ENCODE results near the gene PJA1. TPM values are rescaled to one million over a fixed set of nuclear protein-coding genes. Genes with fewer than 3 reads are reported as not detected.

PJA1 gene
- total RNA-seq, 1 donor from 2014 or later: 37.8 TPM

DNA sequence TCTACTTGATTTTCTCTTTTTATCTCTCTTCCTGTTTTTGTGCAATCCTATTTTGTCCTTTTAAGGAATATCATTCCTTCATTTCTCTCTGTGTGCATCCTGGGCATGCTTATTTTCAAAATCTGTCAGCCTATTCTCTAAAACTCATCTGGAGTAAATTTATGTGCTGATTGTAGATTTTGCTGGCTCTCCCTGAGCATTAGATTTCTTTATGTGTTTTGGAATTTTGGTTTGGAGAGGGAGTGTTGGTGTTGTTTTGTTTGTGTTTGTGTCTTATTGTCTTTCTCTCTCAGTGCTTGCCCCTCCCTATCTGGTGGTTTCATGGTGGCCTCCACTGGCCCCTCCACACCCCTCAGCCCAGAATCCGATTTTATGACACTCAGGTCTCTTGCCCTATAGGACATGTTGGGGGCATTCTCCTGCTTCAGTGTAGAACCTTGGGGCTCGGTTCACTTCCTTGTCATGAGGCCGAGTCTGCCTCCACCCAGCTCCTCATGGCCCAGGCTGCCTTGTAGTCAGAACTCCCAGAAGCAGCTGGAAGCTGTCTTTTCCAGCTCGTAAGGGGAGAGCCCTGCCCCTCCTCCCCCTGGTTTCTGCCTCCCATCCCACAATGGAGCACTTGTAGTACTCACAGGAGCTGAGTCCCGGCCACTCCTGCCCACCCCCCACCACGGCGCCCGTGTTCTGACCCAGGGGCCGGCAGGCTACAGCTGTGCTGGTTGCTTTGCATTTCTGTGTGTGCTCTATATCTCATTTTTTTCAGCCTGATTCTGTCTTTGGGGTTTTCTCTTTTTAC, 24.5 kb upstream of the PJA1 start:
- H3K36me3 ChIP-seq (ENCODE audit: control insufficient read depth, insufficient read depth, low read length): no peaks in the 10 kb centered on the region
- DNase-seq (ENCODE audit: low read depth): no peak
- H3K4me3 ChIP-seq (ENCODE audit: low read depth, low read length): no peak overlapping the region
- TF ChIP-seq, protein P1, sequence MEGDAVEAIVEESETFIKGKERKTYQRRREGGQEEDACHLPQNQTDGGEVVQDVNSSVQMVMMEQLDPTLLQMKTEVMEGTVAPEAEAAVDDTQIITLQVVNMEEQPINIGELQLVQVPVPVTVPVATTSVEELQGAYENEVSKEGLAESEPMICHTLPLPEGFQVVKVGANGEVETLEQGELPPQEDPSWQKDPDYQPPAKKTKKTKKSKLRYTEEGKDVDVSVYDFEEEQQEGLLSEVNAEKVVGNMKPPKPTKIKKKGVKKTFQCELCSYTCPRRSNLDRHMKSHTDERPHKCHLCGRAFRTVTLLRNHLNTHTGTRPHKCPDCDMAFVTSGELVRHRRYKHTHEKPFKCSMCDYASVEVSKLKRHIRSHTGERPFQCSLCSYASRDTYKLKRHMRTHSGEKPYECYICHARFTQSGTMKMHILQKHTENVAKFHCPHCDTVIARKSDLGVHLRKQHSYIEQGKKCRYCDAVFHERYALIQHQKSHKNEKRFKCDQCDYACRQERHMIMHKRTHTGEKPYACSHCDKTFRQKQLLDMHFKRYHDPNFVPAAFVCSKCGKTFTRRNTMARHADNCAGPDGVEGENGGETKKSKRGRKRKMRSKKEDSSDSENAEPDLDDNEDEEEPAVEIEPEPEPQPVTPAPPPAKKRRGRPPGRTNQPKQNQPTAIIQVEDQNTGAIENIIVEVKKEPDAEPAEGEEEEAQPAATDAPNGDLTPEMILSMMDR (IDR thresholded peaks at IDR 0.05; ENCODE audit: insufficient read depth, low read length, poor library complexity, severe bottlenecking): no peak
- H3K27me3 ChIP-seq (ENCODE audit: control insufficient read depth, insufficient read depth, low read length): peaks cover 15% of the 10 kb centered on the region

DNA sequence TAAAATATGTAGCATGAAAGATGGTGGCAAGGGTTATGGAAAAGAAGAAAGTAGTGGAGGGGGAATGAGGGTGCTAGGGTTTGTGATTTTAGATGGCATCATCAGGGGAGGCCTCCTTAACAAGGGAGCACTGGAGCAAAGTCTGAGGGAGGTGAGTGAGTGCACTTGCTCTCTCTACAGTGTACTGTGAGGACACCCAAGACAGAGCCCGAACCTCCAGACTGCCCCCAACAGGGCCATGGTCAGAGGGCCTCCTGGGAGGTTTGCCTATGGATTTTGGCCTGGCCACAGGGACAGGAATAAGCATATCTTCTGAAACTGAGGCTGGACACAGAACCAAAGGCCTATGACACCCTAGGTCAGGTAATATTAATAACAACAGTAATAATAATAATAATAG, 21.4 kb upstream of the PJA1 start:
- TF ChIP-seq, protein P1 (IDR thresholded peaks at IDR 0.05; ENCODE audit: insufficient read depth, low read length, poor library complexity, severe bottlenecking): no peak
- no peak overlapping the region for H3K4me3 ChIP-seq (ENCODE audit: low read depth, low read length)
- no peak for DNase-seq (ENCODE audit: low read depth)

DNA sequence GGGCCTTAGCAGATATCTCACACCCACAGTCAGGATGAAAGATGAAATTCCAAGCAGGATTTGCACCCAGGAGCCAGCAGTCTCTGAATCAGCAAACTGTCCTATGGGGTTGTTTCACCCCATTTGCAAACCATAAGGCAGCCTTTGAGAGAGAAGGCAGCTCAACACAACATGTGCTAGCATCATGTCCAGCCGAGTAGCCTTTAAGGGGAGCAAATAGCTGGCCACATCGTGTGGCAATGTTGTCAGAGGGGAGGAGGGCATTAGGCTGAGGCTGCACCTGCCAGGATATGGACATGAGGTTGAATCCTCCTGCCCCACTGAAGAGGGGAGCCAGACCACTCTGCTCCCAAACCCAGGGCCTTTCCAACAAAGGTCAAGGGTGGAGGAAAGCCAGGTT, 20.6 kb upstream of the PJA1 start:
- no peak for DNase-seq (ENCODE audit: low read depth)
- no peaks in the 10 kb centered on the region for H3K36me3 ChIP-seq (ENCODE audit: control insufficient read depth, insufficient read depth, low read length)
- H3K27me3 ChIP-seq (ENCODE audit: control insufficient read depth, insufficient read depth, low read length): peaks cover 11% of the 10 kb centered on the region
- no peak overlapping the region for H3K4me3 ChIP-seq (ENCODE audit: low read depth, low read length)
- TF ChIP-seq, protein P1 (IDR thresholded peaks at IDR 0.05; ENCODE audit: insufficient read depth, low read length, poor library complexity, severe bottlenecking): no peak

More for the DNA sequence above, 21.4 kb upstream of the PJA1 start:
- Histone ChIP-seq H3K27me3 (ENCODE audit: control insufficient read depth, insufficient read depth, low read length) (peaks cover 8% of the 10 kb centered on the region), H3K36me3 (ENCODE audit: control insufficient read depth, insufficient read depth, low read length) (no peaks in the 10 kb centered on the region)

DNA sequence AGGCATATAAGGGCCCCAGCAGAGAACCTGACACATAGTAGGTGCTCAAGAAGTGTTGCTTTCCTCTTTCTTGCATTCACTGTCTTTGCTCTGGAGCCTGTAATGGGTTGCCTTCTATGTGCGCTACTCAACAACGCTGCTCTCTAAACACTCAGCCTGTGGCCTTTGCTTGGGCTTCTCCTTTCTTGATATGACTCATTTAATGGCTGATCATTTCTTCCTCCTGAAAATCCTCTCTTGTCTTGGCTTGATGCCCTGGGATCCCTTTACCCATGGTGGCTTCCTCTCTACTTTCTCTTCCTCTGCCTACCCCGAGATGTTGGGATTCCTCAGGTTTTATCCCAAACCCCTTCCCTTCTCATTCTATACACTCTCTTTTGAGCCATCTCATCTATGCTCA, 19.9 kb upstream of the PJA1 start:
- Histone ChIP-seq H3K36me3 (ENCODE audit: control insufficient read depth, insufficient read depth, low read length) (no peaks in the 10 kb centered on the region), H3K4me3 (ENCODE audit: low read depth, low read length) (no peak overlapping the region), H3K27me3 (ENCODE audit: control insufficient read depth, insufficient read depth, low read length) (peaks cover 11% of the 10 kb centered on the region)
- no peak for DNase-seq (ENCODE audit: low read depth)
- TF ChIP-seq, protein P1 (IDR thresholded peaks at IDR 0.05; ENCODE audit: insufficient read depth, low read length, poor library complexity, severe bottlenecking): no peak

DNA sequence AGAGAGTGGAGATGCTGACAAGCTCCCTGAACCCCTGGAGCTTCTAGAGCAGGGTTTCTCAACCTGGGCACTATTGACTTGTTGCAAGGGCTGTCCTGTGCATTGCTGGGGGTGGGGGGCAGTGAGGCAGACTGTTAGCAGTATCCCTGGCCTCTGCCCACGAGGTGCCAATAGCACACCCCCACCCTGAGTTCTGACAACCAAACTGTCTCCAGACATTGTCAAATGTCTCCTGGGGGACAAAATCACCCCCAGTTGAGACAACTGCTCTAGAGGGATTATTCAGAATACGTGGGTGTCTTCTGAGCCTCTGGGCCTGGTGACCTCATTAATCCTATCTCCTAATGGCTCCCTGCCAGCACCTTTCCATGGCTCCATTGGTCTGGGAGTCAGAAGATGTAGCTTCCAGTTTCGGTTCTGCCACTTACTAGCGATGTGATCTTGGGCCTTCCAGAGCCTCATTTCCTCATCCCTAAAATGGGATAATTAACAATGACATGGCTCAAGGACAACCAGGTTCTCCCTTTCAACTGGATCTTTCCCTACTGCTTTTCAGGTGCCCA, 17.6 kb upstream of the PJA1 start:
- TF ChIP-seq, protein P1 (IDR thresholded peaks at IDR 0.05; ENCODE audit: insufficient read depth, low read length, poor library complexity, severe bottlenecking): no peak
- Histone ChIP-seq H3K27me3 (ENCODE audit: control insufficient read depth, insufficient read depth, low read length) (peaks cover 14% of the 10 kb centered on the region), H3K4me3 (ENCODE audit: low read depth, low read length) (no peak overlapping the region), H3K36me3 (ENCODE audit: control insufficient read depth, insufficient read depth, low read length) (no peaks in the 10 kb centered on the region)
- no peak for DNase-seq (ENCODE audit: low read depth)

Data from kidney epithelial cell (primary cell).